Activated CD8-positive, alpha-beta memory T cell treated with anti-CD3 and anti-CD28 coated beads, Interleukin-2, amount 50 U/mL, for 24 hours (primary cell): ENCODE results near the gene EEPD1.
"Not testable (repeated sequence)": the region's sequence is repeated elsewhere in the genome, so short reads cannot be mapped to it uniquely, and the experiment has no call there.

Source experiments
- DNase-seq: peaks from one replicate; pipeline ENCODE4 v3.0.0-alpha.2; 2020; ENCODE audit errors: extremely low read depth

The EEPD1 gene

GRCh38 chr7:36316319-36316718, 163.3 kb downstream of the EEPD1 start:
- no peak for DNase-seq

GRCh38 chr7:36317276-36317675, 164.2 kb downstream of the EEPD1 start:
- DNase-seq = no peak

- no peak for DNase-seq
Observed at GRCh38 chr7:36318116-36318515, 165.1 kb downstream of the EEPD1 start.

GRCh38 chr7:36321284-36321683, 168.2 kb downstream of the EEPD1 start:
- DNase-seq = not testable (repeated sequence)

GRCh38 chr7:36336390-36336789, 183.3 kb downstream of the EEPD1 start:
- DNase-seq = no peak

- no peak for DNase-seq
Observed at GRCh38 chr7:36338256-36338655, 185.2 kb downstream of the EEPD1 start.

- no peak for DNase-seq
Observed at GRCh38 chr7:36343548-36343947, 190.5 kb downstream of the EEPD1 start.

- no peak for DNase-seq
Observed at GRCh38 chr7:36344622-36345021, 191.6 kb downstream of the EEPD1 start.

- DNase-seq = no peak
Observed at GRCh38 chr7:36346260-36346831, 193.3 kb downstream of the EEPD1 start.

GRCh38 chr7:36348256-36348655, 195.2 kb downstream of the EEPD1 start:
- DNase-seq = no peak

- no peak for DNase-seq
Observed at GRCh38 chr7:36348771-36349170, 195.7 kb downstream of the EEPD1 start.

GRCh38 chr7:36349626-36350025, 196.6 kb downstream of the EEPD1 start:
- no peak for DNase-seq
